ENCODE data around the gene FXR1.
A peak's percentile ranks its signal among the peaks of the same experiment; 100 is the strongest.

FXR1 gene

DNA sequence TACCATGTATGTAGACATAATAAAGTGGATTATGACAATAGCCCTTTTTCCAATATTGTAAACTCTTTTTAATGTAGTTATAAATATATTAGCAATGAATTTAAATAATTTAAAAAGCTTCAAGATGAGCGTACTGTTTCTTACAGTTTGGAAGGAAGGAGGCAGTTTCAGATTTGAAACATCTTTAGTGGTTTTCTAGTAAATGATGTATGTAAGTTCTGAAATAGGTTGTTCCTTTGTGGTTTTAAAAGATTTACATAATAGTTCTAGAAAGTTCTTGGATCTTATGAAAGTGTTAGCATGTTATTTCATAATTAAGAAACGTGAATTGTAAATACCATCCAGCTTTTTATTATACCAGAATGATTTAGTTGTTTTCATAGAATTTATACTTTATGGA, 61.1 kb downstream of the FXR1 start:
- no peaks in the 10 kb centered on the region for H3K4me1 ChIP-seq (ENCODE audit: control insufficient read depth, insufficient read depth, low read depth, low read length)

DNA sequence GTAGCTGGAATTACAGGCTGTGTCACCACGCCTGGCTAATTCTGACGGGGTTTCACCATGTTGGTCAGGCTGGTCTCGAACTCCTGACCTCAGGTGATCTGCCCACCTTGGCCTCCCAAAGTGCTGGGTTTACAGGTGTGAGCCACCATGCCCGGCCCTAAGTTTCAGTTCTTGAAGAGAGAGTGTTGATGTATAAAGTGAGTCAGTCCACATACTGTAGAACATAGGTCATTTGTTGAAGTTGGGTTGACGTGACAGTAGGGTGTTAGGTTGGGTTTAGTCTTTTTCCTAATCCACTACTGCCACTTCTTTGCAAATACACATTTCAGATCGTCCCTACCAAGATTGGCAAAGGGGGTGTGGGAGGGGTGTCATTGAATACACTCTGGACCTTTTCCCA, 61.8 kb downstream of the FXR1 start:
- H3K27ac ChIP-seq (ENCODE audit: low read length, poor library complexity, severe bottlenecking) = no peak overlapping the region
- no peak overlapping the region for H4K91ac ChIP-seq (ENCODE audit: low read length)
- no peak overlapping the region for H3K18ac ChIP-seq (ENCODE audit: low read depth in 1 of 2, low read length in 2 of 2)
- DNase-seq = no peak
- H3K4me2 ChIP-seq (ENCODE audit: low read length, poor library complexity, severe bottlenecking) = no peak overlapping the region
- no peak overlapping the region for H3K9ac ChIP-seq (ENCODE audit: low read length)
- no peak overlapping the region for H2BK5ac ChIP-seq (ENCODE audit: low read depth, low read length, poor library complexity, severe bottlenecking)
- peaks cover 17% of the 10 kb centered on the region for H3K79me1 ChIP-seq (replicated peaks; ENCODE audit: low read length, poor library complexity, severe bottlenecking)
- no peaks in the 10 kb centered on the region for H3K4me1 ChIP-seq (ENCODE audit: control insufficient read depth, insufficient read depth, low read depth, low read length)
- no peaks in the 10 kb centered on the region for H3K27me3 ChIP-seq (ENCODE audit: control insufficient read depth in 1 of 2, insufficient read depth in 1 of 2, low read length in 2 of 2)
- H3K4me3 ChIP-seq (ENCODE audit: insufficient read depth in 1 of 2, low read depth in 1 of 2, low read length in 2 of 2) = no peak overlapping the region
- H3K4ac ChIP-seq (ENCODE audit: low read depth in 1 of 2, low read length in 2 of 2) = no peak overlapping the region
- no peak overlapping the region for H2BK120ac ChIP-seq (ENCODE audit: low read depth, low read length)
- H3K36me3 ChIP-seq (ENCODE audit: control insufficient read depth in 1 of 2, insufficient read depth in 2 of 2, low read depth in 1 of 2, low read length in 2 of 2) = peaks cover 10 to 84% of the 10 kb centered on the region in 2 experiments
- no peak overlapping the region for H2BK12ac ChIP-seq (ENCODE audit: low read length in 2 of 2)
- no peak overlapping the region for H2AFZ ChIP-seq (ENCODE audit: low read depth, low read length)
- H3K23ac ChIP-seq (ENCODE audit: low read length in 2 of 2) = no peak overlapping the region
- H4K8ac ChIP-seq (ENCODE audit: low read length) = no peak overlapping the region
- no peak overlapping the region for H2AK5ac ChIP-seq (ENCODE audit: low read length, severe bottlenecking)
- no peaks in the 10 kb centered on the region for H3K9me3 ChIP-seq (ENCODE audit: control insufficient read depth, low read length)
- 97% methylated on average over 4 of the region's 6 CpGs for WGBS
- H3K14ac ChIP-seq (ENCODE audit: low read length in 2 of 2) = no peak overlapping the region
- no peak overlapping the region for H2BK15ac ChIP-seq (ENCODE audit: low read depth, poor library complexity, severe bottlenecking)

More for the DNA sequence above, 61.1 kb downstream of the FXR1 start:
- H4K91ac ChIP-seq (ENCODE audit: low read length) = no peak overlapping the region
- H2AK5ac ChIP-seq (ENCODE audit: low read length, severe bottlenecking) = no peak overlapping the region
- H2BK120ac ChIP-seq (ENCODE audit: low read depth, low read length) = no peak overlapping the region
- H3K27me3 ChIP-seq (ENCODE audit: control insufficient read depth in 1 of 2, insufficient read depth in 1 of 2, low read length in 2 of 2) = no peaks in the 10 kb centered on the region
- no peak overlapping the region for H3K18ac ChIP-seq (ENCODE audit: low read depth in 1 of 2, low read length in 2 of 2)
- H3K4me3 ChIP-seq (ENCODE audit: insufficient read depth in 1 of 2, low read depth in 1 of 2, low read length in 2 of 2) = no peak overlapping the region
- no peak overlapping the region for H4K8ac ChIP-seq (ENCODE audit: low read length)
- no peak overlapping the region for H3K14ac ChIP-seq (ENCODE audit: low read length in 2 of 2)
- H3K79me1 ChIP-seq (replicated peaks; ENCODE audit: low read length, poor library complexity, severe bottlenecking) = peaks cover 15% of the 10 kb centered on the region
- H2AFZ ChIP-seq (ENCODE audit: low read depth, low read length) = no peak overlapping the region
- no peak overlapping the region for H3K27ac ChIP-seq (ENCODE audit: low read length, poor library complexity, severe bottlenecking)
- H3K9me3 ChIP-seq (ENCODE audit: control insufficient read depth, low read length) = no peaks in the 10 kb centered on the region
- H3K9ac ChIP-seq (ENCODE audit: low read length) = no peak overlapping the region
- no peak overlapping the region for H3K4ac ChIP-seq (ENCODE audit: low read depth in 1 of 2, low read length in 2 of 2)
- no peak overlapping the region for H3K4me2 ChIP-seq (ENCODE audit: low read length, poor library complexity, severe bottlenecking)
- no peak overlapping the region for H2BK15ac ChIP-seq (ENCODE audit: low read depth, poor library complexity, severe bottlenecking)
- H2BK12ac ChIP-seq (ENCODE audit: low read length in 2 of 2) = no peak overlapping the region
- WGBS = 100% methylated on average over 1 of the region's 2 CpGs
- DNase-seq = no peak
- H2BK5ac ChIP-seq (ENCODE audit: low read depth, low read length, poor library complexity, severe bottlenecking) = no peak overlapping the region
- H3K36me3 ChIP-seq (ENCODE audit: control insufficient read depth in 1 of 2, insufficient read depth in 2 of 2, low read depth in 1 of 2, low read length in 2 of 2) = peaks cover 10 to 85% of the 10 kb centered on the region in 2 experiments
- H3K23ac ChIP-seq (ENCODE audit: low read length in 2 of 2) = no peak overlapping the region

DNA sequence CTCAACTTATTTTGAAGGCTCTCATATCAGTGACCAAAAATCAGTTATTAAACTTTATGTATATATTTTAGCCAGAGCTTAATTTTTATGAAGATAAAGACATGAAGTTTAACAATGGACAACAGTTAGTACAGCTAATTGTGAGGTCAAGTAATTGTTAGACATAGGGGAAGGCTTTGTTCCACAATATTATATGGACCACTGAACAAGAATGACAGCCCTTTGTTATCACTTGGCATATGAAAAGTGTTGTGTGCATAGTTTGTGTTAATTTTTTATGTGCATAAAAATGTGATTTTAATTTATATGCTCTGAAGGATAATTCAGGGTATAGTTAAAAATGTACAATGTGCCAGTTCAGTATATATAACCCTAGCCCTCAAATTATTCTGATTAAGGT, 65.0 kb downstream of the FXR1 start:
- Histone ChIP-seq H3K27ac (ENCODE audit: low read length, poor library complexity, severe bottlenecking) (no peak overlapping the region), H3K23ac (ENCODE audit: low read length in 2 of 2) (no peak overlapping the region), H2BK15ac (ENCODE audit: low read depth, poor library complexity, severe bottlenecking) (no peak overlapping the region), H3K4me3 (ENCODE audit: insufficient read depth in 1 of 2, low read depth in 1 of 2, low read length in 2 of 2) (no peak overlapping the region), H3K79me1 (replicated peaks; ENCODE audit: low read length, poor library complexity, severe bottlenecking) (peaks cover 10% of the 10 kb centered on the region), H3K9me3 (ENCODE audit: control insufficient read depth, low read length) (no peaks in the 10 kb centered on the region), H2BK120ac (ENCODE audit: low read depth, low read length) (no peak overlapping the region), H2BK5ac (ENCODE audit: low read depth, low read length, poor library complexity, severe bottlenecking) (no peak overlapping the region), H3K4ac (ENCODE audit: low read depth in 1 of 2, low read length in 2 of 2) (no peak overlapping the region), H3K14ac (ENCODE audit: low read length in 2 of 2) (no peak overlapping the region), H2AK5ac (ENCODE audit: low read length, severe bottlenecking) (no peak overlapping the region), H3K9ac (ENCODE audit: low read length) (no peak overlapping the region), H3K36me3 (ENCODE audit: control insufficient read depth in 1 of 2, insufficient read depth in 2 of 2, low read depth in 1 of 2, low read length in 2 of 2) (peaks cover 4 to 70% of the 10 kb centered on the region in 2 experiments), H3K27me3 (ENCODE audit: control insufficient read depth in 1 of 2, insufficient read depth in 1 of 2, low read length in 2 of 2) (no peaks in the 10 kb centered on the region), H2AFZ (ENCODE audit: low read depth, low read length) (no peak overlapping the region), H3K18ac (ENCODE audit: low read depth in 1 of 2, low read length in 2 of 2) (no peak overlapping the region), H4K8ac (ENCODE audit: low read length) (no peak overlapping the region), H4K91ac (ENCODE audit: low read length) (no peak overlapping the region), H3K4me2 (ENCODE audit: low read length, poor library complexity, severe bottlenecking) (no peak overlapping the region), H3K4me1 (ENCODE audit: control insufficient read depth, insufficient read depth, low read depth, low read length) (no peaks in the 10 kb centered on the region), H2BK12ac (ENCODE audit: low read length in 2 of 2) (no peak overlapping the region)
- DNase-seq = no peak

DNA sequence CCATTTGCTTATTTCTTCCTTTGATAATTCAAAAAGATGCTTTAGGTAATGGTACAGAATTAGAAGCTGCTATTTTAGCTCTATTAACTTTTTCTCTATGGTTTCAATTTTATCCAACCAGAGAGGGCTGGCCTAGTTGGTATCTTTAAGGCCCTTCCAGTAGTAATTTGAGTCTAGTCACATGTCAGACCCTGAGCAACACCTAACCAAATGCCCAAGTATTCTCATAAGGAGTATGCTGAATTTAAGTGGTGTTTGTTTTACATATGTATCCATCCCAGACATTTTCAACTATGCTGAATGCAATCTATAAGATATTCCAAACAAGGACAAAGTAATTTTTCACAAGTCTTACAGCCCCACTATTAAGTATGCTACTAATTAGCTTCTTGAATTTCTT, 67.5 kb downstream of the FXR1 start:
- Histone ChIP-seq H3K79me1 (replicated peaks; ENCODE audit: low read length, poor library complexity, severe bottlenecking) (peaks cover 5% of the 10 kb centered on the region), H3K23ac (ENCODE audit: low read length in 2 of 2) (no peak overlapping the region), H2AFZ (ENCODE audit: low read depth, low read length) (no peak overlapping the region)

More for the DNA sequence above, 67.5 kb downstream of the FXR1 start:
- Histone ChIP-seq H3K4me3 (ENCODE audit: insufficient read depth in 1 of 2, low read depth in 1 of 2, low read length in 2 of 2) (no peak overlapping the region), H4K91ac (ENCODE audit: low read length) (no peak overlapping the region), H4K8ac (ENCODE audit: low read length) (no peak overlapping the region), H3K4ac (ENCODE audit: low read depth in 1 of 2, low read length in 2 of 2) (no peak overlapping the region), H3K27me3 (ENCODE audit: control insufficient read depth in 1 of 2, insufficient read depth in 1 of 2, low read length in 2 of 2) (no peaks in the 10 kb centered on the region), H3K4me2 (ENCODE audit: low read length, poor library complexity, severe bottlenecking) (no peak overlapping the region), H3K36me3 (ENCODE audit: control insufficient read depth in 1 of 2, insufficient read depth in 2 of 2, low read depth in 1 of 2, low read length in 2 of 2) (peaks cover 0 to 77% of the 10 kb centered on the region in 2 experiments), H2BK12ac (ENCODE audit: low read length in 2 of 2) (no peak overlapping the region), H3K9me3 (ENCODE audit: control insufficient read depth, low read length) (no peaks in the 10 kb centered on the region), H2BK5ac (ENCODE audit: low read depth, low read length, poor library complexity, severe bottlenecking) (no peak overlapping the region), H2BK15ac (ENCODE audit: low read depth, poor library complexity, severe bottlenecking) (no peak overlapping the region), H3K14ac (ENCODE audit: low read length in 2 of 2) (no peak overlapping the region), H2BK120ac (ENCODE audit: low read depth, low read length) (no peak overlapping the region), H3K4me1 (ENCODE audit: control insufficient read depth, insufficient read depth, low read depth, low read length) (no peaks in the 10 kb centered on the region), H3K9ac (ENCODE audit: low read length) (peak overlapping the region; percentile 67), H3K27ac (ENCODE audit: low read length, poor library complexity, severe bottlenecking) (no peak overlapping the region), H2AK5ac (ENCODE audit: low read length, severe bottlenecking) (no peak overlapping the region), H3K18ac (ENCODE audit: low read depth in 1 of 2, low read length in 2 of 2) (no peak overlapping the region)
- no peak for DNase-seq
